H1 (cell line): ENCODE data around the gene ELP4. TPM values are rescaled to one million over a fixed set of nuclear protein-coding genes. Genes with fewer than 3 reads are reported as not detected.

Experiments used
- CTCF ChIA-PET: fragments of 300-600 bp; sonication (Branson Sonifier 250); formaldehyde crosslinking; loops from one replicate; lab custom pipeline; 2021; ENCODE audit not compliant: partially characterized antibody; lab: Charles Lee
- POLR2A ChIA-PET: fragments of 300-600 bp; sonication (Branson Sonifier 250); formaldehyde crosslinking; loops from one replicate; lab custom pipeline; 2021; ENCODE audit warnings: inconsistent platforms; ENCODE audit not compliant: partially characterized antibody; lab: Charles Lee
- DNase-seq, 2 experiments: peaks; one replicate each; pipeline versions ENCODE4 v3.0.0 to v3.0.0-alpha.2; 2010 to 2022; ENCODE audit warnings: low spot score in 2 of 2, low read depth in 1 of 2, mixed read lengths in 1 of 2
- FAIRE-seq: peaks from 2 replicates; lab custom pipeline; 2011; peaks lifted over from hg19 to GRCh38; lab: Jason Lieb, UNC
- H2AFZ ChIP-seq: 2 replicates; pipeline ENCODE4 v1.8.1; 2012; ENCODE audit warnings: low read length, inconsistent platforms
- H2AK5ac ChIP-seq: 2 replicates; pipeline ENCODE4 v1.6.1; 2013; ENCODE audit warnings: low read depth, low read length
- H2BK120ac ChIP-seq: replicated peaks from 2 replicates; pipeline ENCODE3; 2013; ENCODE audit warnings: low read depth, low read length, inconsistent platforms
- H2BK12ac ChIP-seq: 2 replicates; pipeline ENCODE4 v1.6.1; 2013; ENCODE audit warnings: low read depth, low read length
- H2BK15ac ChIP-seq: 2 replicates; pipeline ENCODE4 v1.6.1; 2013; ENCODE audit warnings: low read length
- H2BK20ac ChIP-seq: 2 replicates; pipeline ENCODE4 v1.6.1; 2013; ENCODE audit warnings: low read length
- H2BK5ac ChIP-seq: 2 replicates; pipeline ENCODE4 v1.6.1; 2013; ENCODE audit warnings: low read depth, low read length
- H3K14ac ChIP-seq: 2 replicates; pipeline ENCODE4 v1.6.1; 2013; ENCODE audit warnings: inconsistent platforms; ENCODE audit not compliant: insufficient read length
- H3K18ac ChIP-seq: 2 replicates; pipeline ENCODE4 v1.6.1; 2013; ENCODE audit warnings: low read length; ENCODE audit errors: extremely low read depth
- H3K23ac ChIP-seq: 2 replicates; pipeline ENCODE4 v1.6.1; 2013; ENCODE audit warnings: inconsistent platforms; ENCODE audit not compliant: insufficient read length
- H3K23me2 ChIP-seq: 2 replicates; pipeline ENCODE4 v1.6.1; 2013; ENCODE audit warnings: low read depth, low read length
- H3K27ac ChIP-seq: 2 replicates; pipeline ENCODE4 v1.6.1; 2011; ENCODE audit warnings: low read depth, low read length, inconsistent platforms
- H3K27me3 ChIP-seq, 4 experiments: replicated peaks in 1 of 4; 1 replicate in 1 of 4; 2 replicates in 3 of 4; pipeline versions ENCODE4 v1.6.1 to v1.8.1; 2011 to 2013; ENCODE audit warnings: low read length in 3 of 4, mild to moderate bottlenecking in 3 of 4, inconsistent platforms in 2 of 4, mixed read lengths in 2 of 4, moderate library complexity in 1 of 4; ENCODE audit not compliant: control insufficient read depth in 3 of 4, insufficient read depth in 3 of 4; ENCODE audit errors: extremely low read depth in 1 of 4
- H3K36me3 ChIP-seq, 4 experiments: 2 replicates each; pipeline versions ENCODE4 v1.6.1 to v1.8.1; 2011 to 2013; ENCODE audit warnings: mild to moderate bottlenecking in 4 of 4, low read length in 3 of 4, moderate library complexity in 2 of 4, control low read depth in 1 of 4, inconsistent platforms in 1 of 4; ENCODE audit not compliant: insufficient read depth in 4 of 4, control insufficient read depth in 2 of 4
- H3K4ac ChIP-seq: replicated peaks from 2 replicates; pipeline ENCODE3; 2013; ENCODE audit warnings: low read length, low read depth, mixed read lengths, inconsistent platforms; ENCODE audit not compliant: insufficient read length
- H3K4me1 ChIP-seq, 4 experiments: replicated peaks in 1 of 4; 1 replicate in 1 of 4; 2 replicates in 3 of 4; pipeline versions ENCODE4 v1.6.1 to v1.8.1; 2011 to 2013; ENCODE audit warnings: low read length in 3 of 4, inconsistent platforms in 2 of 4, mixed read lengths in 1 of 4; ENCODE audit not compliant: insufficient read depth in 4 of 4, control insufficient read depth in 3 of 4
- H3K4me2 ChIP-seq, 2 experiments: 2 replicates each; pipeline versions ENCODE4 v1.6.1 to v1.8.1; 2011 to 2013; ENCODE audit warnings: low read depth in 2 of 2, low read length in 2 of 2, control low read depth in 1 of 2, inconsistent platforms in 1 of 2, mild to moderate bottlenecking in 1 of 2; ENCODE audit not compliant: insufficient read depth in 1 of 2
- H3K4me3 ChIP-seq, 4 experiments: fragments of 200-600, 300-600 bp in 1 of 4; sonication (generic), shearing (Covaris generic), sonication (Bioruptor Twin) in 1 of 4; 2 replicates each; pipeline versions ENCODE4 v1.5.1 to v1.8.1; 2011 to 2016; ENCODE audit warnings: low read length in 4 of 4, low read depth in 3 of 4, control low read depth in 2 of 4, inconsistent platforms in 2 of 4, mild to moderate bottlenecking in 2 of 4, mixed read lengths in 1 of 4, moderate library complexity in 1 of 4; ENCODE audit not compliant: insufficient read depth in 2 of 4; ENCODE audit errors: extremely low read depth in 1 of 4
- H3K56ac ChIP-seq: replicated peaks from 2 replicates; pipeline ENCODE3; 2013; ENCODE audit warnings: low read depth, mild to moderate bottlenecking, mixed read lengths, low read length, inconsistent platforms; ENCODE audit not compliant: insufficient read length
- H3K79me1 ChIP-seq: 2 replicates; pipeline ENCODE4 v1.6.1; 2013; ENCODE audit warnings: low read depth, low read length, control low read depth
- H3K79me2 ChIP-seq, 2 experiments: 2 replicates each; pipeline versions ENCODE4 v1.6.1 to v1.8.1; 2012 to 2013; ENCODE audit warnings: low read length in 2 of 2, mild to moderate bottlenecking in 2 of 2, inconsistent platforms in 1 of 2; ENCODE audit not compliant: insufficient read depth in 2 of 2, control insufficient read depth in 1 of 2
- H3K9ac ChIP-seq, 4 experiments: replicated peaks in 1 of 4; 1 replicate in 1 of 4; 2 replicates in 3 of 4; pipeline versions ENCODE4 v1.6.1 to v1.8.1; 2011 to 2013; ENCODE audit warnings: low read depth in 3 of 4, low read length in 3 of 4, control low read depth in 2 of 4, mild to moderate bottlenecking in 2 of 4, moderate library complexity in 2 of 4, inconsistent platforms in 1 of 4; ENCODE audit errors: extremely low read depth in 1 of 4
- H3K9me3 ChIP-seq, 2 experiments: 2 replicates each; pipeline versions ENCODE4 v1.6.1 to v1.8.1; 2012 to 2013; ENCODE audit warnings: mild to moderate bottlenecking in 2 of 2, moderate library complexity in 2 of 2, control low read depth in 1 of 2, inconsistent platforms in 1 of 2, low read depth in 1 of 2, low read length in 1 of 2, mixed read lengths in 1 of 2; ENCODE audit not compliant: insufficient read depth in 2 of 2
- H4K20me1 ChIP-seq, 2 experiments: replicated peaks in 1 of 2; 2 replicates each; pipeline versions ENCODE3 to v1.8.1; 2011 to 2013; ENCODE audit warnings: inconsistent platforms in 2 of 2, low read length in 2 of 2, mild to moderate bottlenecking in 1 of 2; ENCODE audit not compliant: insufficient read depth in 2 of 2, control insufficient read depth in 1 of 2
- H4K5ac ChIP-seq: 2 replicates; pipeline ENCODE4 v1.6.1; 2013; ENCODE audit warnings: low read length, low read depth, mixed read lengths, inconsistent platforms; ENCODE audit not compliant: insufficient read length
- H4K8ac ChIP-seq: 2 replicates; pipeline ENCODE4 v1.8.0; 2013; ENCODE audit warnings: mild to moderate bottlenecking, moderate library complexity, low read length, inconsistent platforms; ENCODE audit not compliant: insufficient read depth; ENCODE audit errors: extremely low read depth
- H4K91ac ChIP-seq: replicated peaks from 2 replicates; pipeline ENCODE3; 2013; ENCODE audit warnings: low read length, mixed read lengths, inconsistent platforms; ENCODE audit not compliant: insufficient read length
- ATF2 ChIP-seq: IDR thresholded peaks from 2 replicates; pipeline ENCODE4 v1.6.1; 2012; ENCODE audit warnings: low read length, inconsistent platforms
- BCL11A ChIP-seq, 2 experiments: IDR thresholded peaks; one replicate each; pipeline ENCODE4 v1.6.1; 2011; ENCODE audit warnings: low read depth in 2 of 2, low read length in 2 of 2, mild to moderate bottlenecking in 2 of 2
- E2F6 ChIP-seq: IDR thresholded peaks from 2 replicates; pipeline ENCODE4 v1.6.1; 2012; ENCODE audit warnings: inconsistent platforms
- MAFK ChIP-seq: IDR thresholded peaks from 2 replicates; pipeline ENCODE4 v1.6.1; 2012; ENCODE audit warnings: low read depth, mild to moderate bottlenecking, improper control_type of control experiment, low read length
- POLR2A ChIP-seq, 2 experiments: IDR thresholded peaks; 1 replicate in 1 of 2; 2 replicates in 1 of 2; pipeline ENCODE4 v1.6.1; 2011; ENCODE audit warnings: low read depth in 2 of 2, low read length in 2 of 2, mild to moderate bottlenecking in 2 of 2; ENCODE audit errors: control extremely low read depth in 1 of 2
- SIN3A ChIP-seq, 2 experiments: IDR thresholded peaks in 1 of 2; conservative IDR thresholded peaks in 1 of 2; 2 replicates each; pipeline ENCODE4 v1.6.1; 2011 to 2012; ENCODE audit warnings: low read length in 2 of 2, improper control_type of control experiment in 1 of 2, low read depth in 1 of 2, mild to moderate bottlenecking in 1 of 2
- SIX5 ChIP-seq: IDR thresholded peaks from 2 replicates; pipeline ENCODE4 v1.6.1; 2011; ENCODE audit warnings: mild to moderate bottlenecking, low read depth, low read length
- SP2 ChIP-seq: IDR thresholded peaks from 2 replicates; pipeline ENCODE4 v1.6.1; 2012; ENCODE audit warnings: mild to moderate bottlenecking, low read length, inconsistent platforms
- SRF ChIP-seq: IDR thresholded peaks from 2 replicates; pipeline ENCODE4 v1.6.1; 2011; ENCODE audit warnings: mild to moderate bottlenecking, low read depth, low read length, moderate library complexity
- TBP ChIP-seq: IDR thresholded peaks from 2 replicates; pipeline ENCODE4 v1.6.1; 2011; ENCODE audit warnings: low read depth, low read length, improper control_type of control experiment
- USF2 ChIP-seq: IDR thresholded peaks from 2 replicates; pipeline ENCODE4 v1.6.1; 2011; ENCODE audit warnings: low read length, improper control_type of control experiment
- WGBS, 2 experiments: shearing (Covaris generic) in 1 of 2; methylation state at CpG; one replicate each; pipeline versions ENCODE4 v1.1.6 to v1.1.7; 2013 to 2015; ENCODE audit warnings: low lambda C conversion rate in 2 of 2, mixed read lengths in 2 of 2, inconsistent platforms in 1 of 2, low coverage in 1 of 2, missing lambda C conversion rate in 1 of 2; ENCODE audit not compliant: insufficient replicate concordance in 2 of 2, insufficient coverage in 1 of 2, insufficient read length in 1 of 2; ENCODE audit errors: extremely low coverage in 1 of 2, missing lambda C conversion rate in 1 of 2; 5-methylcytosine and 5-hydroxymethylcytosine counted together
- polyA plus RNA-seq, 7 experiments: library from polyadenylated mRNA; depleted of rRNA in 3 of 7; stranded (reverse) in 5 of 7; unstranded in 2 of 7; fragments of >200 nt in 5 of 7; fragments of 200-250 nt in 2 of 7; gene quantifications; 1 replicate in 5 of 7; 2 replicates in 1 of 7; 4 replicates in 1 of 7; pipeline versions ENCODE4 v1.2.1 to v1.2.3, GENCODE V29; 2011 to 2013; ENCODE audit warnings: missing spikeins in 2 of 7, mixed read lengths in 2 of 7
- total RNA-seq: library from RNA; stranded (reverse); fragmentation: NEBNext Ultra II Directional; extraction: Animal tissue kit (Norgen Biotek cat#: 25700); gene quantifications from 2 replicates; pipeline ENCODE4 v1.2.1, GENCODE V29; 2021

Gene ELP4
- total and polyA plus RNA-seq, 2 of the 8 experiments (the other 6 are each of a cell fraction or from before 2014, with no cell fraction given) = 14.0 to 18.6 TPM

GRCh38 chr11:31607914-31608313, 98.3 kb downstream of the ELP4 start:
- Histone ChIP-seq H4K5ac (no peak overlapping the region), H2BK120ac (no peak overlapping the region), H2AK5ac (no peak overlapping the region), H2BK12ac (no peak overlapping the region), H3K14ac (no peak overlapping the region), H2BK5ac (no peak overlapping the region), H4K91ac (no peak overlapping the region), H3K9ac (no peak overlapping the region), H3K36me3 (no peaks in the 10 kb centered on the region; a peak in 1 of 8 replicates), H3K79me1 (no peaks in the 10 kb centered on the region), H2BK15ac (no peak overlapping the region), H2BK20ac (no peak overlapping the region), H2AFZ (no peak overlapping the region), H4K20me1 (no peaks in the 10 kb centered on the region), H3K4me1 (peaks cover 0 to 4% (median 2%) of the 10 kb centered on the region in 4 experiments; a peak in 3 of 7 replicates), H3K9me3 (no peaks in the 10 kb centered on the region), H4K8ac (no peak overlapping the region), H3K4ac (no peak overlapping the region), H3K18ac (no peak overlapping the region), H3K27ac (no peak overlapping the region), H3K4me3 (no peak overlapping the region), H3K56ac (no peak overlapping the region), H3K79me2 (no peaks in the 10 kb centered on the region), H3K23ac (no peak overlapping the region), H3K23me2 (no peaks in the 10 kb centered on the region; the same call in 1 of the 2 replicates), H3K27me3 (no peaks in the 10 kb centered on the region), H3K4me2 (no peak overlapping the region)
- ChIA-PET POLR2A (no interaction called here), CTCF (no interaction called here)
- WGBS, 2 experiments = 84% methylated on average over 3 of the region's 3 CpGs; no CpG with 5 or more reads in 1 of the 2 experiments
- FAIRE-seq (no peak), DNase-seq (no peak)
- TF ChIP-seq SIN3A (conservative IDR thresholded peaks at IDR 0.05 in 1 of 2, IDR thresholded peaks at IDR 0.05 in 1 of 2; ENCODE audit: low read depth in 1 of 2, low read length in 2 of 2) (no peak), MAFK (no peak), E2F6 (no peak), POLR2A (IDR thresholded peaks at IDR 0.05; ENCODE audit: control extremely low read depth in 1 of 2, low read depth in 2 of 2, low read length in 2 of 2) (no peak), USF2 (no peak), SRF (no peak), SIX5 (no peak), ATF2 (no peak), SP2 (no peak), TBP (no peak), BCL11A (IDR thresholded peaks at IDR 0.05; ENCODE audit: low read depth in 2 of 2, low read length in 2 of 2) (no peak)
